Measurements from ENCODE around the gene ATPAF1.

DNA sequence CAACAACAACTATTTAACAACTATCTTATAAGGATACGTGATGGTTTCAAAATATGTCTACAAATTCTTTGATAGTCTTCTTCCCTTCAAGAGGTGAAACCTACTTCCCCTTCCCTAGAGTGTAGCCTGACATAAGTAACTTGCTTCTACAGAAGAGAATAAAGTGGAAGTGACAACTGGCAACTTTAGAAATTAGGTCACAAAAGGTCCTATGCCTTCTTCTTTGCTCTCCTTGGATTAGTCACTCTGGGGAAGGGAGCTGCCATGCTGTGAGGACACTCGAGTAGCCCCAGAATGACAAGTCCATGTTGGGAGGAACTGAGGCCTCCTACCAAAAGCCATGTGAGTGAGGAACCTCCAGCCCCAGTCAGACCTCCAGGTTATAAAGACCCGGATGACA lies 31.5 kb upstream of the ATPAF1 start:
- no peak for TF ChIP-seq POLR2A (IDR thresholded peaks at IDR 0.05)
- no peak for TF ChIP-seq CTCF (IDR thresholded peaks at IDR 0.05)

All from prostate gland (tissue), 2 donors.